Activated CD8-positive, alpha-beta memory T cell treated with anti-CD3 and anti-CD28 coated beads, Interleukin-2, amount 50 U/mL, for 24 hours (primary cell): ENCODE measurements around the gene KIF26B.
"Not testable (repeated sequence)": the region's sequence is repeated elsewhere in the genome, so short reads cannot be mapped to it uniquely, and the experiment has no call there.

Experiments used
- DNase-seq: peaks from one replicate; pipeline ENCODE4 v3.0.0-alpha.2; 2020; ENCODE audit errors: extremely low read depth

The KIF26B gene

GRCh38 chr1:245648749-245649522 lies 494.2 kb downstream of the KIF26B start:
- DNase-seq, result no peak

GRCh38 chr1:245649666-245650065 lies 494.9 kb downstream of the KIF26B start:
- no peak for DNase-seq

GRCh38 chr1:245650441-245650960 lies 495.7 kb downstream of the KIF26B start:
- DNase-seq, result no peak

GRCh38 chr1:245651093-245651492 lies 496.3 kb downstream of the KIF26B start:
- no peak for DNase-seq

GRCh38 chr1:245652116-245652515 lies 497.3 kb downstream of the KIF26B start:
- DNase-seq, result no peak

- no peak for DNase-seq
Observed at GRCh38 chr1:245652660-245653427, 498.1 kb downstream of the KIF26B start.

GRCh38 chr1:245654460-245655050 lies 499.8 kb downstream of the KIF26B start:
- DNase-seq, result no peak

GRCh38 chr1:245656189-245656717 lies 501.5 kb downstream of the KIF26B start:
- DNase-seq, result no peak

GRCh38 chr1:245657371-245657770 lies 502.6 kb downstream of the KIF26B start:
- DNase-seq, result no peak

- DNase-seq, result no peak
Observed at GRCh38 chr1:245663373-245663772, 508.6 kb downstream of the KIF26B start.

- no peak for DNase-seq
Observed at GRCh38 chr1:245663841-245664240, 509.1 kb downstream of the KIF26B start.

- DNase-seq, result no peak
Observed at GRCh38 chr1:245666412-245666811, 511.6 kb downstream of the KIF26B start.

GRCh38 chr1:245671349-245671748 lies 516.6 kb downstream of the KIF26B start:
- no peak for DNase-seq

GRCh38 chr1:245671966-245672767 lies 517.4 kb downstream of the KIF26B start:
- DNase-seq, result no peak

GRCh38 chr1:245672836-245673656 lies 518.3 kb downstream of the KIF26B start:
- DNase-seq, result not testable (repeated sequence)

GRCh38 chr1:245673881-245674414 lies 519.2 kb downstream of the KIF26B start:
- DNase-seq, result no peak

GRCh38 chr1:245677461-245678240 lies 522.9 kb downstream of the KIF26B start:
- DNase-seq, result no peak

- DNase-seq, result no peak
Observed at GRCh38 chr1:245678860-245679411, 524.2 kb downstream of the KIF26B start.
